IMR-90 (cell line): ENCODE data around the gene COG7. TPM values are rescaled to one million over a fixed set of nuclear protein-coding genes. Genes with fewer than 3 reads are reported as not detected.

ENCODE experiments used
- ATAC-seq: fragments of 200-7000 bp; cut with Tn5 transposase; 2 replicates; pipeline ENCODE4 v1.9.1; 2020; ENCODE audit warnings: low read depth, mild to moderate bottlenecking, moderate library complexity
- BruUV-seq: library from RNA; stranded (reverse); fragments of 400-500 nt; replicated peaks from 2 replicates; lab custom pipeline; 2021; lab: Mats Ljungman, UMichigan
- CTCF ChIA-PET: fragments of 300-600 bp; formaldehyde crosslinking; extraction: SDS; loops from one replicate; lab custom pipeline; 2021; ENCODE audit warnings: antibody characterized with exemption; lab: Yijun Ruan, JAX
- POLR2A ChIA-PET: fragments of 300-600 bp; sonication (Branson Sonifier 250); formaldehyde crosslinking; loops from one replicate; lab custom pipeline; 2022; ENCODE audit warnings: antibody characterized with exemption; ENCODE audit not compliant: unreplicated experiment; lab: Charles Lee
- DNase-seq: peaks from one replicate; pipeline ENCODE4 v3.0.0; 2013
- H2AFZ ChIP-seq: replicated peaks from 2 replicates; pipeline ENCODE3; 2013; ENCODE audit warnings: low read length, mild to moderate bottlenecking; ENCODE audit not compliant: poor library complexity
- H2AK5ac ChIP-seq: 2 replicates; pipeline ENCODE4 v1.6.1; 2013; ENCODE audit warnings: low read depth, low read length, inconsistent platforms
- H2AK9ac ChIP-seq: replicated peaks from 2 replicates; pipeline ENCODE3; 2013; ENCODE audit warnings: mild to moderate bottlenecking, low read depth, low read length, moderate library complexity; ENCODE audit not compliant: poor library complexity
- H2BK120ac ChIP-seq: 2 replicates; pipeline ENCODE4 v1.6.1; 2013; ENCODE audit warnings: low read depth, low read length, inconsistent platforms
- H2BK15ac ChIP-seq: 3 replicates; pipeline ENCODE4 v1.6.1; 2013; ENCODE audit warnings: low read depth, low read length, inconsistent platforms
- H2BK20ac ChIP-seq: 2 replicates; pipeline ENCODE4 v1.6.1; 2013; ENCODE audit warnings: low read depth, mild to moderate bottlenecking, inconsistent platforms, low read length, moderate library complexity
- H2BK5ac ChIP-seq: 2 replicates; pipeline ENCODE4 v1.6.1; 2013; ENCODE audit warnings: mild to moderate bottlenecking, low read depth, low read length, inconsistent platforms; ENCODE audit not compliant: poor library complexity, severe bottlenecking
- H3K14ac ChIP-seq: replicated peaks from 2 replicates; pipeline ENCODE4 v1.6.1; 2013; ENCODE audit warnings: low read depth, low read length, inconsistent platforms
- H3K18ac ChIP-seq: 2 replicates; pipeline ENCODE4 v1.6.1; 2013; ENCODE audit warnings: low read depth, low read length, control low read depth
- H3K23ac ChIP-seq: 2 replicates; pipeline ENCODE4 v1.6.1; 2013; ENCODE audit warnings: low read depth, low read length, inconsistent platforms
- H3K27ac ChIP-seq: 2 replicates; pipeline ENCODE4 v1.5.1; 2013; ENCODE audit warnings: mild to moderate bottlenecking, control low read depth, low read length; ENCODE audit not compliant: insufficient read depth
- H3K27me3 ChIP-seq: 2 replicates; pipeline ENCODE4 v1.6.1; 2013; ENCODE audit warnings: low read length; ENCODE audit not compliant: control insufficient read depth, insufficient read depth
- H3K36me3 ChIP-seq: 2 replicates; pipeline ENCODE4 v1.6.1; 2013; ENCODE audit warnings: low read length, mixed read lengths; ENCODE audit not compliant: control insufficient read depth, insufficient read depth
- H3K4ac ChIP-seq: 2 replicates; pipeline ENCODE4 v1.6.1; 2013; ENCODE audit warnings: low read depth, low read length, inconsistent platforms
- H3K4me1 ChIP-seq: 2 replicates; pipeline ENCODE4 v1.6.1; 2013; ENCODE audit warnings: low read length, mixed read lengths; ENCODE audit not compliant: control insufficient read depth, insufficient read depth
- H3K4me2 ChIP-seq: 2 replicates; pipeline ENCODE4 v1.6.1; 2013; ENCODE audit warnings: low read depth, mild to moderate bottlenecking, control low read depth, low read length, moderate library complexity
- H3K4me3 ChIP-seq: 2 replicates; pipeline ENCODE4 v1.5.1; 2013; ENCODE audit warnings: low read depth, mild to moderate bottlenecking, control low read depth, low read length, moderate library complexity; ENCODE audit not compliant: insufficient read depth
- H3K56ac ChIP-seq: 2 replicates; pipeline ENCODE4 v1.6.1; 2013; ENCODE audit warnings: low read length, inconsistent platforms; ENCODE audit not compliant: insufficient read depth; ENCODE audit errors: extremely low read depth
- H3K79me1 ChIP-seq, 2 experiments: 2 replicates each; pipeline ENCODE4 v1.6.1; 2013; ENCODE audit warnings: low read length in 2 of 2, inconsistent platforms in 1 of 2, low read depth in 1 of 2
- H3K9ac ChIP-seq: 2 replicates; pipeline ENCODE4 v1.6.1; 2013; ENCODE audit warnings: low read depth, low read length, control low read depth
- H3K9me1 ChIP-seq: 2 replicates; pipeline ENCODE4 v1.6.1; 2013; ENCODE audit warnings: low read length, inconsistent platforms; ENCODE audit not compliant: insufficient read depth
- H3K9me3 ChIP-seq: 2 replicates; pipeline ENCODE4 v1.6.1; 2013; ENCODE audit warnings: low read length; ENCODE audit not compliant: control insufficient read depth, insufficient read depth
- H4K20me1 ChIP-seq: 2 replicates; pipeline ENCODE4 v1.6.1; 2013; ENCODE audit warnings: low read length, inconsistent platforms; ENCODE audit not compliant: insufficient read depth
- H4K5ac ChIP-seq: 2 replicates; pipeline ENCODE4 v1.6.1; 2013; ENCODE audit warnings: mild to moderate bottlenecking, low read depth, low read length, control low read depth
- H4K8ac ChIP-seq, 2 experiments: 2 replicates each; pipeline ENCODE4 v1.6.1; 2013; ENCODE audit warnings: low read depth in 2 of 2, low read length in 2 of 2, control low read depth in 1 of 2, inconsistent platforms in 1 of 2
- H4K91ac ChIP-seq: 2 replicates; pipeline ENCODE4 v1.6.1; 2013; ENCODE audit warnings: low read depth, low read length, inconsistent platforms; ENCODE audit not compliant: insufficient read depth
- MAFK ChIP-seq: IDR thresholded peaks from 2 replicates; pipeline ENCODE4 v1.6.1; 2012; ENCODE audit warnings: low read depth, low read length, improper control_type of control experiment
- MAZ ChIP-seq: IDR thresholded peaks from 2 replicates; pipeline ENCODE4 v1.6.1; 2012; ENCODE audit warnings: low read depth, mild to moderate bottlenecking, low read length, improper control_type of control experiment, moderate library complexity, borderline replicate concordance
- NFE2L2 ChIP-seq: fragments of 150-350 bp; IDR thresholded peaks from 2 replicates; pipeline ENCODE4 v1.6.1; 2016; ENCODE audit warnings: low read depth, mild to moderate bottlenecking, low read length
- WGBS, 2 experiments: methylation state at CpG; one replicate each; pipeline versions ENCODE4 v1.1.5 to v1.1.7; 2013; ENCODE audit warnings: missing lambda C conversion rate in 2 of 2; ENCODE audit not compliant: insufficient read length in 1 of 2; ENCODE audit errors: extremely low coverage in 2 of 2; 5-methylcytosine and 5-hydroxymethylcytosine counted together
- dilution Hi-C: fragments of 300-500 bp; cut with HindIII; formaldehyde crosslinking; loops from one replicate; pipeline ENCODE4 v1.14.3; 2018; ENCODE audit warnings: low sequenced_read_pairs; ENCODE audit not compliant: unreplicated experiment
- in situ Hi-C: fragments of 300-500 bp; cut with MboI; formaldehyde crosslinking; loops from 3 replicates; pipeline ENCODE4 v1.14.3; 2019; ENCODE audit warnings: low sequenced_read_pairs, inconsistent platforms, mixed read lengths
- intact Hi-C: fragments of 100-400 bp; cut with micrococcal nuclease; formaldehyde crosslinking; loops from 2 replicates; pipeline ENCODE4 v1.10.0; 2022
- polyA plus RNA-seq, 3 experiments: library from polyadenylated mRNA; depleted of rRNA; stranded (reverse); fragments of >200 nt; gene quantifications; 2 replicates each; pipeline ENCODE4 v1.2.3, GENCODE V29; 2012; ENCODE audit warnings: low replicate concordance in 1 of 3
- total RNA-seq: library from RNA; depleted of rRNA; stranded (reverse); fragments of >200 nt; gene quantifications from 2 replicates; pipeline ENCODE4 v1.2.3, GENCODE V29; 2012

Gene COG7
- total and polyA plus RNA-seq, 2 of the 4 experiments (the other 2 are of a cell fraction): 28.5 to 43.7 TPM

DNA sequence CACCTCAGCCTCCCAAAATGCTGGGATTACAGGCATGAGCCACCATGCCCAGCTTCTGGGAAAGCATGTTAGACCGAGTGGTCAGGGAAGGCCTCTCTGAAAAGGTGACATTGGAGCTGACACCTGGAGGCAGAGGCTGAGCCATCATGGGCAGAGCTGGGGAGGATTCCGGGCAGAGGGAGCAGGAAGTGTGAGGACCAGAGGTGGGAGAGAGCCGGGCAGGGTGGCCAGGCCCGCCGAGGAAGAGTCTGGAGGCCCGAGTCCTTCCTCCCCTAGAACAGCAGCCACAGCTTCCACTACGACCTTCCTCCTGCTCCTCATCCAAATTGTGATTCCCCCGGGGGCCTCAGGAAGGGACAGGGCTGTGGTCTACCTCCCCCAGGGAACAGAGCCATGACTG is 74.7 kb downstream of the COG7 start:
- dilution Hi-C loops: no loop called here
- H3K14ac ChIP-seq: no peak overlapping the region
- ATAC-seq: no peak
- no peak overlapping the region for H3K9ac ChIP-seq
- ChIA-PET CTCF (no interaction called here), POLR2A (no interaction called here)
- 50% methylated on average over 2 of the region's 8 CpGs; no CpG with 5 or more reads in 1 of the 2 experiments for WGBS, 2 experiments
- H2BK5ac ChIP-seq: no peak overlapping the region
- peaks cover 4% of the 10 kb centered on the region; the same call in 1 of the 2 replicates for H3K27me3 ChIP-seq
- no peaks in the 10 kb centered on the region for H3K79me1 ChIP-seq
- H4K5ac ChIP-seq: no peak overlapping the region
- no peak for DNase-seq
- H3K56ac ChIP-seq: no peak overlapping the region
- no peak overlapping the region for H3K4ac ChIP-seq
- H2BK15ac ChIP-seq: no peak overlapping the region
- H2AFZ ChIP-seq: no peak overlapping the region
- no peak overlapping the region for H4K91ac ChIP-seq
- BruUV-seq: no TSS peak
- H2BK20ac ChIP-seq: no peak overlapping the region
- H4K8ac ChIP-seq: no peak overlapping the region
- TF ChIP-seq MAFK (no peak), MAZ (no peak), NFE2L2 (no peak)
- H4K20me1 ChIP-seq: no peaks in the 10 kb centered on the region
- no peaks in the 10 kb centered on the region for H3K9me3 ChIP-seq
- no peak overlapping the region for H3K4me3 ChIP-seq
- H3K27ac ChIP-seq: no peak overlapping the region
- no peaks in the 10 kb centered on the region for H3K4me1 ChIP-seq
- no peak overlapping the region for H2AK5ac ChIP-seq
- no peaks in the 10 kb centered on the region for H3K9me1 ChIP-seq
- H2BK120ac ChIP-seq: no peak overlapping the region
- H3K18ac ChIP-seq: no peak overlapping the region
- intact Hi-C loops: no loop called here
- no peak overlapping the region for H3K4me2 ChIP-seq
- in situ Hi-C loops: no loop called here
- no peaks in the 10 kb centered on the region for H3K36me3 ChIP-seq
- no peak overlapping the region for H3K23ac ChIP-seq
- H2AK9ac ChIP-seq: no peak overlapping the region
